Endothelial cell (in vitro differentiated cells): ENCODE measurements around the gene KRT2. TPM values are rescaled to one million over a fixed set of nuclear protein-coding genes. Genes with fewer than 3 reads are reported as not detected.

Experiments used
- DNase-seq: peaks from one replicate; pipeline ENCODE4 v3.0.0; 2021; ENCODE audit warnings: low spot score
- H3K27ac Mint-ChIP-seq: one replicate; pipeline ENCODE4 v1.8.0; 2021; ENCODE audit warnings: mixed read lengths, inconsistent platforms; ENCODE audit not compliant: unreplicated experiment
- H3K27me3 Mint-ChIP-seq: one replicate; pipeline ENCODE4 v1.8.0; 2021; ENCODE audit warnings: mild to moderate bottlenecking, moderate library complexity, mixed read lengths, inconsistent platforms; ENCODE audit not compliant: unreplicated experiment
- H3K36me3 Mint-ChIP-seq: one replicate; pipeline ENCODE4 v1.8.0; 2021; ENCODE audit warnings: mild to moderate bottlenecking, low read depth, mixed read lengths, inconsistent platforms; ENCODE audit not compliant: unreplicated experiment
- H3K4me1 Mint-ChIP-seq: one replicate; pipeline ENCODE4 v1.8.0; 2021; ENCODE audit warnings: mild to moderate bottlenecking, mixed read lengths, inconsistent platforms; ENCODE audit not compliant: unreplicated experiment
- H3K4me3 Mint-ChIP-seq: one replicate; pipeline ENCODE4 v1.8.0; 2021; ENCODE audit warnings: mild to moderate bottlenecking, mixed read lengths, inconsistent platforms; ENCODE audit not compliant: unreplicated experiment
- H3K9me3 Mint-ChIP-seq: one replicate; pipeline ENCODE4 v1.8.0; 2021; ENCODE audit warnings: mixed read lengths, inconsistent platforms; ENCODE audit not compliant: unreplicated experiment
- total RNA-seq: library from RNA; stranded (reverse); fragmentation: NEBNext Ultra II Directional; extraction: Animal tissue kit (Norgen Biotek cat#: 25700); gene quantifications from one replicate; pipeline ENCODE4 v1.2.1, GENCODE V29; 2021; ENCODE audit not compliant: unreplicated experiment
- TF ChIP-seq, protein P1 (sequence below): fragments of 200-600 bp; sonication (generic); IDR thresholded peaks from one replicate; pipeline ENCODE4 v1.5.0; 2021; ENCODE audit warnings: antibody characterized with exemption; ENCODE audit not compliant: unreplicated experiment

KRT2 gene
- total RNA-seq, 1 donor from 2014 or later: not detected

DNA sequence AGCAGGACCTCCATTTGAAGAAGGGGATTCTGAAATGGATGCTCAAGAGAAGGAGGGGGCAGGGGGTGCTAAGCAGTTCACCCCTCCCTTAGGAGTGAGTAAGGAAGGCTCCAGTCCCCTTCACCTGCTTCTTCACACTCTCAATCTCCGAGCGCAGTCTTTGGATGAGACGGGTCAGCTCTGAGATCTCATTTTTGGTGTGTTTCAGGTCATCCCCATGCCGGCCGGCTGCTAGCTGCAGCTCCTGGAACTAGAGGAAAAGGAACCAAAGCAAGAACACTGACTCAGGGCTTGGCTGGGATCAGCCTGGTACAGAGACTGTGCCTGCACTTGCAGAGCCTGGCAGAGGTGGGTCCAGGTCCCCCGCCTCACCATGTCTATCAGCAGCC lies 40.9 kb downstream of the KRT2 start:
- Mint-ChIP-seq H3K4me3 (no peak overlapping the region), H3K4me1 (peaks cover 13% of the 10 kb centered on the region), H3K27ac (no peak overlapping the region), H3K36me3 (no peaks in the 10 kb centered on the region), H3K27me3 (peaks cover 5% of the 10 kb centered on the region), H3K9me3 (no peaks in the 10 kb centered on the region)
- TF ChIP-seq, protein P1, sequence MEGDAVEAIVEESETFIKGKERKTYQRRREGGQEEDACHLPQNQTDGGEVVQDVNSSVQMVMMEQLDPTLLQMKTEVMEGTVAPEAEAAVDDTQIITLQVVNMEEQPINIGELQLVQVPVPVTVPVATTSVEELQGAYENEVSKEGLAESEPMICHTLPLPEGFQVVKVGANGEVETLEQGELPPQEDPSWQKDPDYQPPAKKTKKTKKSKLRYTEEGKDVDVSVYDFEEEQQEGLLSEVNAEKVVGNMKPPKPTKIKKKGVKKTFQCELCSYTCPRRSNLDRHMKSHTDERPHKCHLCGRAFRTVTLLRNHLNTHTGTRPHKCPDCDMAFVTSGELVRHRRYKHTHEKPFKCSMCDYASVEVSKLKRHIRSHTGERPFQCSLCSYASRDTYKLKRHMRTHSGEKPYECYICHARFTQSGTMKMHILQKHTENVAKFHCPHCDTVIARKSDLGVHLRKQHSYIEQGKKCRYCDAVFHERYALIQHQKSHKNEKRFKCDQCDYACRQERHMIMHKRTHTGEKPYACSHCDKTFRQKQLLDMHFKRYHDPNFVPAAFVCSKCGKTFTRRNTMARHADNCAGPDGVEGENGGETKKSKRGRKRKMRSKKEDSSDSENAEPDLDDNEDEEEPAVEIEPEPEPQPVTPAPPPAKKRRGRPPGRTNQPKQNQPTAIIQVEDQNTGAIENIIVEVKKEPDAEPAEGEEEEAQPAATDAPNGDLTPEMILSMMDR: no peak
- DNase-seq: no peak

DNA sequence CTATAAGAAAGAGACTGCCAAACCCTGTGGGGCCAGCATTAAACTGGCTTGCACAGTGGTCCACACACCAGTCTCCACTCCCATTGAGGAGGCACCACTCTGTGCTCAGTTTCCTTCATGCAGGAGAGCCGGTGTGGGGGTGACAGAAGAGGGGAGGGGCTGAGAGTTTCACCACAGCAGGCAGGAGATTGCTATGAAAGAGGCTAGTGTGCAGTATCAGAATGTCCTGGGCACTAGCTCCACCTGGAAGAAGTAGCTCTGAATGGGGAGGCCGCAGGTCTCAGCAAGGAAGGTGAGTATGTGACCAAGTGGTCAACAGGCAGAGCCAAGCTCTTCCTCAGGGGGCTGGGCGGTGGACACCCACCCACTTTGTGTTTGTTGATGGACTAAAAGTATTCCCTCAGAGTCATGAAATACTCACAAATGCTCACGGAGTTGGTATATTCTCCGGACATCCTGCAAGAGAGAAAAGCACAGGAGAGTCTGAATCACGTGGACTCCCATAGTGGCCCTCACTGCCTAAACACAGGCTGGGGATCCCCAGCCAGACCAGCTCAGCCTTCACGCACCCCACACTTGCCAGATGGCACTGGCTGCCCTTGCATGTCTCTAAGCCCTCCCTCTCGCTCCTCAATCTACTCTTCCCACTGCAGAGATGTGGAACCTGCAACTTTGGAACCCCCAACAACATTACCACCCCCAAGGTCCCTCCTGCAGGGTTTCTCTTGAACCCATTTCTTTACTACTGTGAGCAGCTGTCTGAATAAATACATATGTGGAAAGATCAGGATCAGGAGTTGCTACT lies 43.0 kb downstream of the KRT2 start:
- TF ChIP-seq, protein P1: no peak
- no peak overlapping the region for H3K4me3 Mint-ChIP-seq
- DNase-seq: no peak
- H3K9me3 Mint-ChIP-seq: no peaks in the 10 kb centered on the region
- peaks cover 5% of the 10 kb centered on the region for H3K27me3 Mint-ChIP-seq
- no peaks in the 10 kb centered on the region for H3K36me3 Mint-ChIP-seq
- no peak overlapping the region for H3K27ac Mint-ChIP-seq
- H3K4me1 Mint-ChIP-seq: peaks cover 5% of the 10 kb centered on the region

DNA sequence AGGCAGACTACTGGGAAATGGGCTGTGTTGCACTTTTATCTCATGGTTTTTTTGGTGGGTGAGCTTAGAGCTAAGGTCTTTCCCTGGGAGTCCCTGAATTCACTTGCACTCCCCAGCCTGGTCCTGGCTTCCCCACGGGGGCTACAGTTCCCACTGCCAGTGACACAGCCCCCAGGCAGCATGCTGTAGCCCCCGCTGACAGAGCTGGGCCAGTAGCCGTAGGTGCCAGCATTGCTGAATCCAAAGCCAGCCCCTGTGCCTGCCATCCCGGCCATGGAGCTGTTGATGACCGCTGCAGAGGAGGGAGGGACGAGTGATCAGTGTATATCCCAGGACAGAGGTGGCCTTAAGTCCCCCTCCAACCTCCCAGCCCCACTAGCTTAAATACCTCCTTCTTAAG lies 43.9 kb downstream of the KRT2 start:
- H3K9me3 Mint-ChIP-seq: no peaks in the 10 kb centered on the region
- H3K27me3 Mint-ChIP-seq: peaks cover 5% of the 10 kb centered on the region
- no peaks in the 10 kb centered on the region for H3K36me3 Mint-ChIP-seq
- H3K4me3 Mint-ChIP-seq: no peak overlapping the region
- no peak overlapping the region for H3K27ac Mint-ChIP-seq
- no peaks in the 10 kb centered on the region for H3K4me1 Mint-ChIP-seq
- TF ChIP-seq, protein P1: no peak
- DNase-seq: no peak

DNA sequence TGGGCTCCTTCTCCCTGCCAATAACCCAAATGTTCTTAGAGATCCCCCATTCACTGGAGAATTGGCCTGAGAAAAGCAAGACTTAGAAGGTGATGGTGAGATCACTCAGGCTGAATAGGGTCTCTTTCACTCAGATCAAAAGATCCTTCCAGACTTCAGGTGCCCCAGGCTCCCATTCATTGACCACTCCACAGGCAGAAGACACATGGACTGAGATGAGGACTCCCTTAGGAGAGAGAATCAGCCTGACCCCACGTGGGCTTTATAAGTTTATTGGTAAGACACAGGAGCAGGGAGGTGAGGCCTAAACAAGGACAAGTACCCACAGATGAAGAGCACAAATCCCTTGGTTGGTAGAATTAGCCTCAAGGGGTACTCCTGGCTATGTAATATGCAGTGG lies 44.7 kb downstream of the KRT2 start:
- DNase-seq: no peak
- H3K4me1 Mint-ChIP-seq: no peaks in the 10 kb centered on the region
- H3K27me3 Mint-ChIP-seq: peaks cover 3% of the 10 kb centered on the region
- no peaks in the 10 kb centered on the region for H3K9me3 Mint-ChIP-seq
- H3K4me3 Mint-ChIP-seq: no peak overlapping the region
- no peaks in the 10 kb centered on the region for H3K36me3 Mint-ChIP-seq
- no peak overlapping the region for H3K27ac Mint-ChIP-seq
- TF ChIP-seq, protein P1: no peak

GRCh38 chr12:52606581-52607218 lies 45.3 kb downstream of the KRT2 start:
- Mint-ChIP-seq H3K27me3 (peaks cover 3% of the 10 kb centered on the region), H3K36me3 (no peaks in the 10 kb centered on the region), H3K27ac (no peak overlapping the region), H3K4me1 (no peaks in the 10 kb centered on the region), H3K9me3 (no peaks in the 10 kb centered on the region), H3K4me3 (no peak overlapping the region)
- DNase-seq: no peak
- TF ChIP-seq, protein P1: no peak
